GM23248 (cell line): ENCODE data around the gene CENPU.

Source experiments
- EZH2 ChIP-seq: fragments of 200-600 bp; sonication (generic); IDR thresholded peaks from 2 replicates; pipeline ENCODE4 v1.6.1; 2018; ENCODE audit warnings: antibody characterized with exemption, mild to moderate bottlenecking; ENCODE audit not compliant: insufficient read depth, poor library complexity, severe bottlenecking
- EZH2phosphoT487 ChIP-seq: fragments of 200-600 bp; sonication (generic); IDR thresholded peaks from 2 replicates; pipeline ENCODE4 v1.6.1; 2018; ENCODE audit warnings: antibody characterized with exemption, moderate library complexity, mild to moderate bottlenecking, low read depth; ENCODE audit not compliant: insufficient read depth

- TF ChIP-seq EZH2phosphoT487 (no peak), EZH2 (no peak)
Observed at GRCh38 chr4:184697956-184698355, 35.9 kb downstream of the CENPU start.
